GM12878 (cell line): ENCODE data around the gene NAP1L4. TPM values are rescaled to one million over a fixed set of nuclear protein-coding genes. Genes with fewer than 3 reads are reported as not detected.

ENCODE experiments used
- ATAC-seq: fragments of 200-7000 bp; cut with Tn5 transposase; 3 replicates; pipeline ENCODE4 v1.9.1; 2020; ENCODE audit warnings: mild to moderate bottlenecking, moderate library complexity
- BruUV-seq: library from RNA; stranded (reverse); fragments of 400-500 nt; replicated peaks from 2 replicates; lab custom pipeline; 2021; lab: Mats Ljungman, UMichigan
- CTCF ChIA-PET: fragments of 300-600 bp; sonication (Branson Sonifier 250); formaldehyde crosslinking; extraction: SDS; loops from one replicate; lab custom pipeline; 2021; ENCODE audit warnings: inconsistent platforms; lab: Yijun Ruan, JAX
- POLR2A ChIA-PET: fragments of 350-600 bp; formaldehyde crosslinking; extraction: SDS; loops from one replicate; lab custom pipeline; 2021; ENCODE audit warnings: inconsistent platforms; lab: Charles Lee
- RAD21 ChIA-PET: fragments of 300-600 bp; sonication (Branson Sonifier 250); formaldehyde crosslinking; loops from one replicate; lab custom pipeline; 2023; ENCODE audit warnings: antibody characterized with exemption; ENCODE audit not compliant: unreplicated experiment; lab: Charles Lee
- SMC1A ChIA-PET: fragments of 300-600 bp; sonication (Branson Sonifier 250); formaldehyde crosslinking; loops from one replicate; lab custom pipeline; 2023; ENCODE audit not compliant: unreplicated experiment, uncharacterized antibody; lab: Charles Lee
- DNase-seq: peaks from one replicate; pipeline ENCODE4 v3.0.0-alpha.2; 2011; ENCODE audit warnings: low read depth, low spot score
- FAIRE-seq: peaks from 3 replicates; lab custom pipeline; 2011; peaks lifted over from hg19 to GRCh38; lab: Jason Lieb, UNC
- H2AFZ ChIP-seq: 2 replicates; pipeline ENCODE4 v1.6.0; 2011; ENCODE audit warnings: low read depth, low read length, control low read depth; ENCODE audit not compliant: control insufficient read depth
- H3K27ac ChIP-seq: 2 replicates; pipeline ENCODE4 v1.5.1; 2011; ENCODE audit warnings: control low read depth; ENCODE audit not compliant: control insufficient read depth, insufficient read depth
- H3K27me3 ChIP-seq, 2 experiments: replicated peaks in 1 of 2; 2 replicates each; pipeline versions ENCODE4 v1.6.0 to v1.6.1; 2011; ENCODE audit warnings: low read length in 1 of 2; ENCODE audit not compliant: control insufficient read depth in 2 of 2, insufficient read depth in 2 of 2
- H3K36me3 ChIP-seq, 2 experiments: 2 replicates each; pipeline ENCODE4 v1.5.1; 2011; ENCODE audit warnings: low read length in 1 of 2; ENCODE audit not compliant: control insufficient read depth in 2 of 2, insufficient read depth in 2 of 2
- H3K4me1 ChIP-seq: 2 replicates; pipeline ENCODE4 v1.6.1; 2011; ENCODE audit warnings: mild to moderate bottlenecking, low read length, moderate library complexity, mixed read lengths; ENCODE audit not compliant: control insufficient read depth, insufficient read depth
- H3K4me2 ChIP-seq: 2 replicates; pipeline ENCODE4 v1.6.0; 2011; ENCODE audit warnings: control low read depth; ENCODE audit not compliant: control insufficient read depth, insufficient read depth
- H3K4me3 ChIP-seq: fragments of 200-600 bp; sonication (generic); 2 replicates; pipeline ENCODE4 v1.5.1; 2016
- H3K79me2 ChIP-seq: 2 replicates; pipeline ENCODE4 v1.6.0; 2011; ENCODE audit warnings: low read length; ENCODE audit not compliant: control insufficient read depth, insufficient read depth
- H3K9ac ChIP-seq: 2 replicates; pipeline ENCODE4 v1.8.0; 2011; ENCODE audit warnings: low read length, control low read depth, mixed read lengths; ENCODE audit not compliant: control insufficient read depth, insufficient read depth
- H3K9me3 ChIP-seq: replicated peaks from 3 replicates; pipeline ENCODE4 v1.5.1; 2011; ENCODE audit warnings: mild to moderate bottlenecking, low read length; ENCODE audit not compliant: control insufficient read depth, insufficient read depth
- H4K20me1 ChIP-seq: 2 replicates; pipeline ENCODE4 v1.6.0; 2011; ENCODE audit not compliant: control insufficient read depth, insufficient read depth
- ATF7 ChIP-seq: fragments of 450-650 bp; IDR thresholded peaks from 2 replicates; pipeline ENCODE4 v1.6.1; 2016; ENCODE audit warnings: low read depth, mild to moderate bottlenecking
- BRCA1 ChIP-seq: IDR thresholded peaks from 2 replicates; pipeline ENCODE4 v1.6.1; 2011; ENCODE audit warnings: low read depth, low read length, improper control_type of control experiment
- CHD4 ChIP-seq: fragments of 200-600 bp; sonication (generic); IDR thresholded peaks from 2 replicates; pipeline ENCODE4 v1.6.1; 2016; ENCODE audit warnings: mild to moderate bottlenecking
- GATAD2B ChIP-seq: fragments of 450-650 bp; conservative IDR thresholded peaks from 2 replicates; pipeline ENCODE4 v1.6.1; 2017; ENCODE audit warnings: low read depth, mild to moderate bottlenecking, moderate library complexity
- IKZF1 ChIP-seq: fragments of 450-650 bp; conservative IDR thresholded peaks from 2 replicates; pipeline ENCODE4 v1.6.1; 2017; ENCODE audit warnings: antibody characterized with exemption, mild to moderate bottlenecking
- NR2C1 ChIP-seq: fragments of 450-650 bp; IDR thresholded peaks from 2 replicates; pipeline ENCODE4 v1.6.1; 2017; ENCODE audit warnings: antibody characterized with exemption, mild to moderate bottlenecking, moderate library complexity
- ZNF622 ChIP-seq: fragments of 450-650 bp; IDR thresholded peaks from 2 replicates; pipeline ENCODE4 v1.6.1; 2017; ENCODE audit warnings: mild to moderate bottlenecking, inconsistent platforms
- ZZZ3 ChIP-seq: IDR thresholded peaks from 2 replicates; pipeline ENCODE4 v1.6.1; 2011; ENCODE audit warnings: low read depth; ENCODE audit not compliant: control insufficient read depth, insufficient read length
- WGBS: methylation state at CpG from one replicate; pipeline ENCODE4 v1.1.6; 2016; ENCODE audit warnings: low lambda C conversion rate; ENCODE audit not compliant: insufficient replicate concordance, insufficient coverage; ENCODE audit errors: missing lambda C conversion rate; 5-methylcytosine and 5-hydroxymethylcytosine counted together
- in situ Hi-C: fragments of 300-500 bp; cut with MboI; formaldehyde crosslinking; loops from 9 replicates; pipeline ENCODE4 v1.14.3; 2018; ENCODE audit warnings: mixed read lengths
- intact Hi-C: fragments of 100-400 bp; cut with micrococcal nuclease; formaldehyde crosslinking; loops from one replicate; pipeline ENCODE4 v1.14.2; 2022; ENCODE audit not compliant: unreplicated experiment
- polyA plus RNA-seq, 11 experiments: library from polyadenylated mRNA; depleted of rRNA in 4 of 11; unstranded in 6 of 11; stranded (reverse) in 5 of 11; fragments of >200 nt; fragmentation: Nextera tagmentation in 4 of 11; fragmentation: Illumina TruSeq in 1 of 11; extraction: Ambion mirVana in 4 of 11; extraction: Trizol in 1 of 11; gene quantifications; 1 replicate in 1 of 11; 2 replicates in 10 of 11; pipeline versions ENCODE4 v1.2.1 to v1.2.3, GENCODE V29; 2011 to 2016; ENCODE audit warnings: inconsistent platforms in 2 of 11, missing spikeins in 2 of 11, low read depth in 1 of 11
- total RNA-seq, 4 experiments: library from RNA; depleted of rRNA in 3 of 4; stranded (reverse); fragments of >200 nt in 3 of 4; fragmentation: Illumina TruSeq in 1 of 4; extraction: Trizol in 1 of 4; gene quantifications; 2 replicates each; pipeline versions ENCODE4 v1.2.1 to v1.2.3, GENCODE V29; 2013 to 2021
- TF ChIP-seq, protein P1 (sequence below): fragments of 450-650 bp; formaldehyde crosslinking; IDR thresholded peaks from 2 replicates; pipeline ENCODE4 v1.4.0; 2020; ENCODE audit warnings: mild to moderate bottlenecking, moderate library complexity
- TF ChIP-seq, protein P2 (sequence below): IDR thresholded peaks from 2 replicates; pipeline ENCODE4 v1.6.1; 2012; ENCODE audit warnings: improper control_type of control experiment, low read depth, low read length; ENCODE audit not compliant: insufficient replicate concordance
- TF ChIP-seq, protein P3 (sequence below): fragments of 450-650 bp; IDR thresholded peaks from 2 replicates; pipeline ENCODE4 v1.6.1; 2017; ENCODE audit warnings: mild to moderate bottlenecking, moderate library complexity

The NAP1L4 gene
- total and polyA plus RNA-seq, 10 of the 15 experiments (the other 5 are each of a cell fraction or from before 2014, with no cell fraction given): 24.8 to 198 (median 114) TPM

GRCh38 chr11:2899080-2899783 is 92.9 kb downstream of the NAP1L4 start:
- no peak overlapping the region; the same call in 1 of the 2 replicates for H2AFZ ChIP-seq
- WGBS: 53% methylated on average over 13 of the region's 13 CpGs
- TF ChIP-seq, protein P1, sequence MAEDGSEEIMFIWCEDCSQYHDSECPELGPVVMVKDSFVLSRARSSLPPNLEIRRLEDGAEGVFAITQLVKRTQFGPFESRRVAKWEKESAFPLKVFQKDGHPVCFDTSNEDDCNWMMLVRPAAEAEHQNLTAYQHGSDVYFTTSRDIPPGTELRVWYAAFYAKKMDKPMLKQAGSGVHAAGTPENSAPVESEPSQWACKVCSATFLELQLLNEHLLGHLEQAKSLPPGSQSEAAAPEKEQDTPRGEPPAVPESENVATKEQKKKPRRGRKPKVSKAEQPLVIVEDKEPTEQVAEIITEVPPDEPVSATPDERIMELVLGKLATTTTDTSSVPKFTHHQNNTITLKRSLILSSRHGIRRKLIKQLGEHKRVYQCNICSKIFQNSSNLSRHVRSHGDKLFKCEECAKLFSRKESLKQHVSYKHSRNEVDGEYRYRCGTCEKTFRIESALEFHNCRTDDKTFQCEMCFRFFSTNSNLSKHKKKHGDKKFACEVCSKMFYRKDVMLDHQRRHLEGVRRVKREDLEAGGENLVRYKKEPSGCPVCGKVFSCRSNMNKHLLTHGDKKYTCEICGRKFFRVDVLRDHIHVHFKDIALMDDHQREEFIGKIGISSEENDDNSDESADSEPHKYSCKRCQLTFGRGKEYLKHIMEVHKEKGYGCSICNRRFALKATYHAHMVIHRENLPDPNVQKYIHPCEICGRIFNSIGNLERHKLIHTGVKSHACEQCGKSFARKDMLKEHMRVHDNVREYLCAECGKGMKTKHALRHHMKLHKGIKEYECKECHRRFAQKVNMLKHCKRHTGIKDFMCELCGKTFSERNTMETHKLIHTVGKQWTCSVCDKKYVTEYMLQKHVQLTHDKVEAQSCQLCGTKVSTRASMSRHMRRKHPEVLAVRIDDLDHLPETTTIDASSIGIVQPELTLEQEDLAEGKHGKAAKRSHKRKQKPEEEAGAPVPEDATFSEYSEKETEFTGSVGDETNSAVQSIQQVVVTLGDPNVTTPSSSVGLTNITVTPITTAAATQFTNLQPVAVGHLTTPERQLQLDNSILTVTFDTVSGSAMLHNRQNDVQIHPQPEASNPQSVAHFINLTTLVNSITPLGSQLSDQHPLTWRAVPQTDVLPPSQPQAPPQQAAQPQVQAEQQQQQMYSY (CRISPR knock-in tag): no peak
- TF ChIP-seq ATF7 (no peak), ZNF622 (no peak), ZZZ3 (no peak), BRCA1 (no peak), GATAD2B (no peak), IKZF1 (no peak), NR2C1 (no peak), CHD4 (no peak)
- TF ChIP-seq, protein P2, sequence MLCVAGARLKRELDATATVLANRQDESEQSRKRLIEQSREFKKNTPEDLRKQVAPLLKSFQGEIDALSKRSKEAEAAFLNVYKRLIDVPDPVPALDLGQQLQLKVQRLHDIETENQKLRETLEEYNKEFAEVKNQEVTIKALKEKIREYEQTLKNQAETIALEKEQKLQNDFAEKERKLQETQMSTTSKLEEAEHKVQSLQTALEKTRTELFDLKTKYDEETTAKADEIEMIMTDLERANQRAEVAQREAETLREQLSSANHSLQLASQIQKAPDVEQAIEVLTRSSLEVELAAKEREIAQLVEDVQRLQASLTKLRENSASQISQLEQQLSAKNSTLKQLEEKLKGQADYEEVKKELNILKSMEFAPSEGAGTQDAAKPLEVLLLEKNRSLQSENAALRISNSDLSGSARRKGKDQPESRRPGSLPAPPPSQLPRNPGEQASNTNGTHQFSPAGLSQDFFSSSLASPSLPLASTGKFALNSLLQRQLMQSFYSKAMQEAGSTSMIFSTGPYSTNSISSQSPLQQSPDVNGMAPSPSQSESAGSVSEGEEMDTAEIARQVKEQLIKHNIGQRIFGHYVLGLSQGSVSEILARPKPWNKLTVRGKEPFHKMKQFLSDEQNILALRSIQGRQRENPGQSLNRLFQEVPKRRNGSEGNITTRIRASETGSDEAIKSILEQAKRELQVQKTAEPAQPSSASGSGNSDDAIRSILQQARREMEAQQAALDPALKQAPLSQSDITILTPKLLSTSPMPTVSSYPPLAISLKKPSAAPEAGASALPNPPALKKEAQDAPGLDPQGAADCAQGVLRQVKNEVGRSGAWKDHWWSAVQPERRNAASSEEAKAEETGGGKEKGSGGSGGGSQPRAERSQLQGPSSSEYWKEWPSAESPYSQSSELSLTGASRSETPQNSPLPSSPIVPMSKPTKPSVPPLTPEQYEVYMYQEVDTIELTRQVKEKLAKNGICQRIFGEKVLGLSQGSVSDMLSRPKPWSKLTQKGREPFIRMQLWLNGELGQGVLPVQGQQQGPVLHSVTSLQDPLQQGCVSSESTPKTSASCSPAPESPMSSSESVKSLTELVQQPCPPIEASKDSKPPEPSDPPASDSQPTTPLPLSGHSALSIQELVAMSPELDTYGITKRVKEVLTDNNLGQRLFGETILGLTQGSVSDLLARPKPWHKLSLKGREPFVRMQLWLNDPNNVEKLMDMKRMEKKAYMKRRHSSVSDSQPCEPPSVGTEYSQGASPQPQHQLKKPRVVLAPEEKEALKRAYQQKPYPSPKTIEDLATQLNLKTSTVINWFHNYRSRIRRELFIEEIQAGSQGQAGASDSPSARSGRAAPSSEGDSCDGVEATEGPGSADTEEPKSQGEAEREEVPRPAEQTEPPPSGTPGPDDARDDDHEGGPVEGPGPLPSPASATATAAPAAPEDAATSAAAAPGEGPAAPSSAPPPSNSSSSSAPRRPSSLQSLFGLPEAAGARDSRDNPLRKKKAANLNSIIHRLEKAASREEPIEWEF: no peak
- TF ChIP-seq, protein P3, sequence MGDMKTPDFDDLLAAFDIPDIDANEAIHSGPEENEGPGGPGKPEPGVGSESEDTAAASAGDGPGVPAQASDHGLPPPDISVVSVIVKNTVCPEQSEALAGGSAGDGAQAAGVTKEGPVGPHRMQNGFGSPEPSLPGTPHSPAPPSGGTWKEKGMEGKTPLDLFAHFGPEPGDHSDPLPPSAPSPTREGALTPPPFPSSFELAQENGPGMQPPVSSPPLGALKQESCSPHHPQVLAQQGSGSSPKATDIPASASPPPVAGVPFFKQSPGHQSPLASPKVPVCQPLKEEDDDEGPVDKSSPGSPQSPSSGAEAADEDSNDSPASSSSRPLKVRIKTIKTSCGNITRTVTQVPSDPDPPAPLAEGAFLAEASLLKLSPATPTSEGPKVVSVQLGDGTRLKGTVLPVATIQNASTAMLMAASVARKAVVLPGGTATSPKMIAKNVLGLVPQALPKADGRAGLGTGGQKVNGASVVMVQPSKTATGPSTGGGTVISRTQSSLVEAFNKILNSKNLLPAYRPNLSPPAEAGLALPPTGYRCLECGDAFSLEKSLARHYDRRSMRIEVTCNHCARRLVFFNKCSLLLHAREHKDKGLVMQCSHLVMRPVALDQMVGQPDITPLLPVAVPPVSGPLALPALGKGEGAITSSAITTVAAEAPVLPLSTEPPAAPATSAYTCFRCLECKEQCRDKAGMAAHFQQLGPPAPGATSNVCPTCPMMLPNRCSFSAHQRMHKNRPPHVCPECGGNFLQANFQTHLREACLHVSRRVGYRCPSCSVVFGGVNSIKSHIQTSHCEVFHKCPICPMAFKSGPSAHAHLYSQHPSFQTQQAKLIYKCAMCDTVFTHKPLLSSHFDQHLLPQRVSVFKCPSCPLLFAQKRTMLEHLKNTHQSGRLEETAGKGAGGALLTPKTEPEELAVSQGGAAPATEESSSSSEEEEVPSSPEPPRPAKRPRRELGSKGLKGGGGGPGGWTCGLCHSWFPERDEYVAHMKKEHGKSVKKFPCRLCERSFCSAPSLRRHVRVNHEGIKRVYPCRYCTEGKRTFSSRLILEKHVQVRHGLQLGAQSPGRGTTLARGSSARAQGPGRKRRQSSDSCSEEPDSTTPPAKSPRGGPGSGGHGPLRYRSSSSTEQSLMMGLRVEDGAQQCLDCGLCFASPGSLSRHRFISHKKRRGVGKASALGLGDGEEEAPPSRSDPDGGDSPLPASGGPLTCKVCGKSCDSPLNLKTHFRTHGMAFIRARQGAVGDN: no peak

More at GRCh38 chr11:2899080-2899783, 92.9 kb downstream of the NAP1L4 start:
- in situ Hi-C loops: no loop called here
- FAIRE-seq: no peak
- no peak for DNase-seq
- CTCF ChIA-PET: interaction anchor here (0.7 to 1.7 kb wide), 2 partner anchors 11 to 366 kb away, joined by 4 to 8 read pairs; no protein-coding TSS in a partner anchor
- Histone ChIP-seq H3K4me2 (no peak overlapping the region), H3K36me3 (no peaks in the 10 kb centered on the region), H3K4me1 (peaks cover 18% of the 10 kb centered on the region), H3K4me3 (no peak overlapping the region), H3K27ac (no peak overlapping the region), H3K27me3 (no peaks in the 10 kb centered on the region), H4K20me1 (no peaks in the 10 kb centered on the region), H3K9ac (no peak overlapping the region), H3K9me3 (no peaks in the 10 kb centered on the region), H3K79me2 (no peaks in the 10 kb centered on the region; the same call in 1 of the 2 replicates)
- RAD21 ChIA-PET: no interaction called here
- intact Hi-C loops: no loop called here
- ATAC-seq: no peak
- POLR2A ChIA-PET: no interaction called here
- SMC1A ChIA-PET: no interaction called here
- BruUV-seq: no TSS peak
